T-cell (primary cell): ENCODE data around the gene ADAM23. TPM values are rescaled to one million over a fixed set of nuclear protein-coding genes. Genes with fewer than 3 reads are reported as not detected.

Experiments used
- ATAC-seq, 4 experiments: fragments of 200-7000 bp in 3 of 4; fragments of 150-1000 bp in 1 of 4; cut with Tn5 transposase; replicated peaks in 1 of 4; 1 replicate in 3 of 4; 2 replicates in 1 of 4; pipeline ENCODE4 v1.10.0; 2021; ENCODE audit warnings: moderate library complexity in 3 of 4, mild to moderate bottlenecking in 2 of 4, moderate number of reproducible peaks in 1 of 4
- CTCF ChIA-PET, 2 donors: fragments of 300-600 bp; sonication (Branson Sonifier 250); formaldehyde crosslinking; loops; one replicate each; lab custom pipeline; 2022; ENCODE audit warnings: antibody characterized with exemption in 2 of 2; lab: Charles Lee
- POLR2A ChIA-PET, 2 donors: fragments of 300-600 bp; sonication (Branson Sonifier 250); formaldehyde crosslinking; loops; one replicate each; lab custom pipeline; 2022; ENCODE audit warnings: antibody characterized with exemption in 2 of 2; lab: Charles Lee
- DNase-seq, 35 experiments: peaks; one replicate each; pipeline versions ENCODE4 v3.0.0 to v3.0.0-alpha.2; 2013 to 2023
- H3K27ac ChIP-seq: one replicate; pipeline ENCODE4 v1.5.1; 2013; ENCODE audit warnings: low read length
- H3K27me3 ChIP-seq, 2 experiments: replicated peaks in 1 of 2; 1 replicate in 1 of 2; 2 replicates in 1 of 2; pipeline versions ENCODE4 v1.6.1 to v1.7.0; 2013; ENCODE audit warnings: low read length in 1 of 2, mixed read lengths in 1 of 2; ENCODE audit not compliant: control insufficient read depth in 2 of 2, insufficient read depth in 2 of 2; ENCODE audit errors: extremely low read depth in 1 of 2
- H3K36me3 ChIP-seq, 2 donors: 1 replicate in 1 of 2; 2 replicates in 1 of 2; pipeline versions ENCODE4 v1.6.1 to v1.7.0; 2013; ENCODE audit warnings: low read length in 1 of 2; ENCODE audit not compliant: control insufficient read depth in 2 of 2, insufficient read depth in 1 of 2; ENCODE audit errors: extremely low read depth in 1 of 2
- H3K4me1 ChIP-seq, 2 experiments: 1 replicate in 1 of 2; 2 replicates in 1 of 2; pipeline versions ENCODE4 v1.6.1 to v1.7.0; 2013; ENCODE audit warnings: low read length in 2 of 2, mixed read lengths in 1 of 2; ENCODE audit not compliant: insufficient read depth in 2 of 2, control insufficient read depth in 1 of 2; ENCODE audit errors: extremely low read depth in 1 of 2
- H3K4me3 ChIP-seq, 2 donors: 1 replicate in 1 of 2; 2 replicates in 1 of 2; pipeline versions ENCODE4 v1.5.1 to v1.7.0; 2013; ENCODE audit warnings: mild to moderate bottlenecking in 2 of 2, low read length in 1 of 2, moderate library complexity in 1 of 2; ENCODE audit not compliant: control insufficient read depth in 1 of 2; ENCODE audit errors: extremely low read depth in 1 of 2
- H3K9me3 ChIP-seq: 2 replicates; pipeline ENCODE4 v1.7.0; 2013
- H3K27ac Mint-ChIP-seq, 2 donors: one replicate each; pipeline ENCODE4 v1.8.0; 2020 to 2021; ENCODE audit warnings: mild to moderate bottlenecking in 2 of 2, mixed read lengths in 2 of 2
- H3K27me3 Mint-ChIP-seq, 2 donors: one replicate each; pipeline ENCODE4 v1.8.0; 2021 to 2022; ENCODE audit warnings: mixed read lengths in 2 of 2
- H3K36me3 Mint-ChIP-seq: one replicate; pipeline ENCODE4 v1.8.0; 2021; ENCODE audit warnings: mixed read lengths
- H3K4me1 Mint-ChIP-seq, 3 donors: one replicate each; pipeline ENCODE4 v1.8.0; 2020 to 2022; ENCODE audit warnings: mixed read lengths in 3 of 3, mild to moderate bottlenecking in 1 of 3
- H3K4me3 Mint-ChIP-seq, 3 donors: one replicate each; pipeline ENCODE4 v1.8.0; 2020 to 2022; ENCODE audit warnings: mild to moderate bottlenecking in 3 of 3, mixed read lengths in 3 of 3, moderate library complexity in 3 of 3
- H3K9me3 Mint-ChIP-seq, 3 donors: one replicate each; pipeline ENCODE4 v1.8.0; 2020 to 2022; ENCODE audit warnings: mixed read lengths in 3 of 3
- WGBS: methylation state at CpG from one replicate; pipeline ENCODE4 v1.1.5; 2013; ENCODE audit warnings: missing lambda C conversion rate; ENCODE audit not compliant: insufficient coverage; 5-methylcytosine and 5-hydroxymethylcytosine counted together
- total RNA-seq, 35 experiments: library from RNA in 6 of 35; stranded (reverse) in 6 of 35; fragments of 120-200 nt in 1 of 35; gene quantifications; one replicate each; pipeline versions ENCODE4 v1.2.1 to v1.2.4 and lab custom pipeline; 2013 to 2026

The ADAM23 gene
- total RNA-seq, 5 donors from 2014 or later (not counting 1 experiment from before 2014, with no cell fraction given) = 0.95 to 14.2 (median 9.3) TPM

- Histone ChIP-seq H3K4me3 (no peak overlapping the region), H3K9me3 (no peaks in the 10 kb centered on the region), H3K4me1 (no peaks in the 10 kb centered on the region), H3K36me3 (no peaks in the 10 kb centered on the region), H3K27me3 (no peaks in the 10 kb centered on the region), H3K27ac (no peak overlapping the region)
- Mint-ChIP-seq H3K27me3 (peaks cover 7 to 13% of the 10 kb centered on the region in 2 donors), H3K4me1 (no peaks in the 10 kb centered on the region), H3K4me3 (no peak overlapping the region), H3K36me3 (peaks cover 4% of the 10 kb centered on the region), H3K9me3 (peaks cover 7 to 18% (median 16%) of the 10 kb centered on the region in 3 donors), H3K27ac (no peak overlapping the region)
- no peak for ATAC-seq
- ChIA-PET POLR2A (interaction anchor here in 1 of 2 donors (0.6 kb wide), 1 partner anchor 1100 kb away, joined by 10 read pairs; no protein-coding TSS in a partner anchor), CTCF (no interaction called here)
- no CpG with 5 or more reads among the region's 2 CpGs for WGBS
- DNase-seq = no peak
Measured at GRCh38 chr2:206471524-206472062, 28.3 kb downstream of the ADAM23 start.

GRCh38 chr2:206472094-206472493 lies 28.8 kb downstream of the ADAM23 start:
- H3K9me3 Mint-ChIP-seq = peaks cover 7 to 18% (median 16%) of the 10 kb centered on the region in 3 donors
- H3K27ac ChIP-seq = no peak overlapping the region
- H3K4me1 ChIP-seq = no peaks in the 10 kb centered on the region
- no peak overlapping the region for H3K4me3 Mint-ChIP-seq
- no peaks in the 10 kb centered on the region for H3K4me1 Mint-ChIP-seq
- WGBS = no CpG with 5 or more reads among the region's 5 CpGs
- ATAC-seq = no peak
- H3K27ac Mint-ChIP-seq = no peak overlapping the region
- CTCF ChIA-PET = no interaction called here
- peaks cover 7 to 13% of the 10 kb centered on the region in 2 donors for H3K27me3 Mint-ChIP-seq
- no peaks in the 10 kb centered on the region for H3K27me3 ChIP-seq
- H3K9me3 ChIP-seq = no peaks in the 10 kb centered on the region
- H3K4me3 ChIP-seq = no peak overlapping the region
- no peak for DNase-seq
- no peaks in the 10 kb centered on the region for H3K36me3 ChIP-seq
- peaks cover 4% of the 10 kb centered on the region for H3K36me3 Mint-ChIP-seq
- POLR2A ChIA-PET = no interaction called here

- H3K9me3 Mint-ChIP-seq = peaks cover 0 to 8% (median 7%) of the 10 kb centered on the region in 3 donors
- Histone ChIP-seq H3K9me3 (no peaks in the 10 kb centered on the region), H3K4me1 (no peaks in the 10 kb centered on the region), H3K4me3 (no peak overlapping the region), H3K27ac (no peak overlapping the region), H3K27me3 (no peaks in the 10 kb centered on the region), H3K36me3 (no peaks in the 10 kb centered on the region)
- no peak overlapping the region for H3K4me3 Mint-ChIP-seq
- ChIA-PET CTCF (no interaction called here), POLR2A (no interaction called here)
- DNase-seq (no peak), ATAC-seq (no peak)
- no CpG with 5 or more reads among the region's 1 CpG for WGBS
- no peak overlapping the region for H3K27ac Mint-ChIP-seq
- no peaks in the 10 kb centered on the region for H3K4me1 Mint-ChIP-seq
- H3K36me3 Mint-ChIP-seq = no peaks in the 10 kb centered on the region
- H3K27me3 Mint-ChIP-seq = peaks cover 7 to 13% of the 10 kb centered on the region in 2 donors
Measured at GRCh38 chr2:206474099-206474498, 30.8 kb downstream of the ADAM23 start.

GRCh38 chr2:206477296-206477695 lies 34.0 kb downstream of the ADAM23 start:
- ChIA-PET POLR2A (interaction anchor here in 1 of 2 donors (0.6 kb wide), 1 partner anchor 973 kb away, joined by 3 read pairs; no protein-coding TSS in a partner anchor), CTCF (no interaction called here)
- DNase-seq (no peak), ATAC-seq (no peak)
- no peak overlapping the region for H3K4me3 Mint-ChIP-seq
- Histone ChIP-seq H3K27me3 (no peaks in the 10 kb centered on the region), H3K36me3 (no peaks in the 10 kb centered on the region), H3K4me1 (no peaks in the 10 kb centered on the region), H3K27ac (no peak overlapping the region), H3K4me3 (no peak overlapping the region), H3K9me3 (no peaks in the 10 kb centered on the region)
- H3K36me3 Mint-ChIP-seq = no peaks in the 10 kb centered on the region
- H3K9me3 Mint-ChIP-seq = no peaks in the 10 kb centered on the region
- no CpG with 5 or more reads among the region's 1 CpG for WGBS
- H3K4me1 Mint-ChIP-seq = no peaks in the 10 kb centered on the region
- H3K27ac Mint-ChIP-seq = no peak overlapping the region
- peaks cover 12 to 19% of the 10 kb centered on the region in 2 donors for H3K27me3 Mint-ChIP-seq

- CTCF ChIA-PET = no interaction called here
- Mint-ChIP-seq H3K4me3 (no peak overlapping the region), H3K9me3 (no peaks in the 10 kb centered on the region), H3K27ac (no peak overlapping the region), H3K36me3 (no peaks in the 10 kb centered on the region), H3K27me3 (peaks cover 12% of the 10 kb centered on the region in 2 donors), H3K4me1 (no peaks in the 10 kb centered on the region)
- Histone ChIP-seq H3K9me3 (no peaks in the 10 kb centered on the region), H3K27ac (no peak overlapping the region), H3K36me3 (no peaks in the 10 kb centered on the region), H3K4me3 (no peak overlapping the region), H3K4me1 (no peaks in the 10 kb centered on the region), H3K27me3 (no peaks in the 10 kb centered on the region)
- DNase-seq (no peak), ATAC-seq (no peak)
- no CpG with 5 or more reads among the region's 3 CpGs for WGBS
- POLR2A ChIA-PET = no interaction called here
Measured at GRCh38 chr2:206478340-206478739, 35.0 kb downstream of the ADAM23 start.

GRCh38 chr2:206480161-206480560 lies 36.8 kb downstream of the ADAM23 start:
- Histone ChIP-seq H3K27ac (no peak overlapping the region), H3K9me3 (no peaks in the 10 kb centered on the region), H3K4me1 (no peaks in the 10 kb centered on the region), H3K36me3 (no peaks in the 10 kb centered on the region), H3K4me3 (no peak overlapping the region), H3K27me3 (no peaks in the 10 kb centered on the region)
- Mint-ChIP-seq H3K27me3 (peaks cover 12% of the 10 kb centered on the region in 2 donors), H3K4me1 (no peaks in the 10 kb centered on the region), H3K4me3 (no peak overlapping the region), H3K9me3 (peaks cover 0 to 4% (median 0%) of the 10 kb centered on the region in 3 donors), H3K36me3 (no peaks in the 10 kb centered on the region), H3K27ac (no peak overlapping the region)
- no peak for DNase-seq
- POLR2A ChIA-PET = no interaction called here
- CTCF ChIA-PET = interaction anchor here (0.7 kb wide), 2 partner anchors 15 to 55 kb away, joined by 4 read pairs; no protein-coding TSS in a partner anchor
- no peak for ATAC-seq
- 70% methylated on average over 2 of the region's 2 CpGs for WGBS
